CD4-positive, alpha-beta T cell (primary cell): ENCODE measurements around the gene FOXN1. TPM values are rescaled to one million over a fixed set of nuclear protein-coding genes. Genes with fewer than 3 reads are reported as not detected.

Source experiments
- ATAC-seq: fragments of 200-7000 bp; cut with Tn5 transposase; one replicate; pipeline ENCODE4 v1.10.0; 2022; ENCODE audit warnings: mild to moderate bottlenecking; ENCODE audit not compliant: poor library complexity
- CTCF ChIA-PET: fragments of 350-600 bp; sonication (Branson Sonifier 250); formaldehyde crosslinking; loops from one replicate; lab custom pipeline; 2021; ENCODE audit warnings: antibody characterized with exemption, inconsistent platforms; lab: Charles Lee
- POLR2A ChIA-PET: fragments of 350-600 bp; sonication (Branson Sonifier 250); formaldehyde crosslinking; loops from one replicate; lab custom pipeline; 2021; ENCODE audit warnings: antibody characterized with exemption, inconsistent platforms; lab: Charles Lee
- DNase-seq, 14 experiments: peaks; one replicate each; pipeline ENCODE4 v3.0.0-alpha.2; 2013 to 2020; ENCODE audit warnings: mixed read lengths in 2 of 14
- H3K27ac ChIP-seq, 2 donors: one replicate each; pipeline versions ENCODE4 v1.5.1 to v1.7.0; 2013; ENCODE audit warnings: low read length in 2 of 2, low read depth in 1 of 2, mild to moderate bottlenecking in 1 of 2
- H3K27me3 ChIP-seq, 2 experiments: 1 replicate in 1 of 2; 2 replicates in 1 of 2; pipeline versions ENCODE4 v1.6.1 to v1.7.0; 2013; ENCODE audit warnings: low read length in 2 of 2, control low read depth in 1 of 2, mild to moderate bottlenecking in 1 of 2, moderate library complexity in 1 of 2; ENCODE audit not compliant: insufficient read depth in 2 of 2, control insufficient read depth in 1 of 2
- H3K36me3 ChIP-seq: one replicate; pipeline ENCODE4 v1.6.1; 2013; ENCODE audit warnings: low read length, control low read depth; ENCODE audit not compliant: insufficient read depth
- H3K4me1 ChIP-seq: one replicate; pipeline ENCODE4 v1.6.1; 2013; ENCODE audit warnings: low read length, control low read depth; ENCODE audit not compliant: insufficient read depth
- H3K4me3 ChIP-seq: one replicate; pipeline ENCODE4 v1.5.1; 2013; ENCODE audit warnings: mild to moderate bottlenecking, low read length, moderate library complexity
- H3K9me3 ChIP-seq, 2 experiments: 1 replicate in 1 of 2; 2 replicates in 1 of 2; pipeline versions ENCODE4 v1.6.1 to v1.7.0; 2013; ENCODE audit warnings: low read length in 2 of 2, mild to moderate bottlenecking in 2 of 2, control low read depth in 1 of 2, moderate library complexity in 1 of 2; ENCODE audit not compliant: control insufficient read depth in 1 of 2, insufficient read depth in 1 of 2
- H3K27ac Mint-ChIP-seq: one replicate; pipeline ENCODE4 v1.8.0; 2020; ENCODE audit warnings: mixed read lengths
- H3K27me3 Mint-ChIP-seq: one replicate; pipeline ENCODE4 v1.8.0; 2021; ENCODE audit warnings: mixed read lengths
- H3K36me3 Mint-ChIP-seq: one replicate; pipeline ENCODE4 v1.8.0; 2021; ENCODE audit warnings: low read depth, mixed read lengths
- H3K4me1 Mint-ChIP-seq: one replicate; pipeline ENCODE4 v1.8.0; 2021; ENCODE audit warnings: low read depth, mixed read lengths
- H3K4me3 Mint-ChIP-seq: one replicate; pipeline ENCODE4 v1.8.0; 2020; ENCODE audit warnings: mild to moderate bottlenecking, mixed read lengths
- H3K9me3 Mint-ChIP-seq: one replicate; pipeline ENCODE4 v1.8.0; 2020; ENCODE audit warnings: mixed read lengths
- intact Hi-C, 2 experiments: fragments of 100-400 bp; cut with DNase I in 1 of 2; cut with micrococcal nuclease in 1 of 2; formaldehyde crosslinking; loops; one replicate each; pipeline versions ENCODE4 v1.15.1 to v1.9.0; 2023 to 2025; cut with DNase I, micrococcal nuclease
- total RNA-seq, 174 experiments: library from RNA in 2 of 174; stranded (reverse) in 2 of 174; gene quantifications; one replicate each; pipeline ENCODE4 v1.2.3 and lab custom pipeline; 2021 to 2026
- TF ChIP-seq, protein P1 (sequence below): fragments of 200-600 bp; IDR thresholded peaks from one replicate; pipeline ENCODE4 v1.8.0; 2022; ENCODE audit warnings: antibody characterized with exemption, mild to moderate bottlenecking

Gene FOXN1
- total RNA-seq, 2 experiments from 2014 or later = not detected

DNA sequence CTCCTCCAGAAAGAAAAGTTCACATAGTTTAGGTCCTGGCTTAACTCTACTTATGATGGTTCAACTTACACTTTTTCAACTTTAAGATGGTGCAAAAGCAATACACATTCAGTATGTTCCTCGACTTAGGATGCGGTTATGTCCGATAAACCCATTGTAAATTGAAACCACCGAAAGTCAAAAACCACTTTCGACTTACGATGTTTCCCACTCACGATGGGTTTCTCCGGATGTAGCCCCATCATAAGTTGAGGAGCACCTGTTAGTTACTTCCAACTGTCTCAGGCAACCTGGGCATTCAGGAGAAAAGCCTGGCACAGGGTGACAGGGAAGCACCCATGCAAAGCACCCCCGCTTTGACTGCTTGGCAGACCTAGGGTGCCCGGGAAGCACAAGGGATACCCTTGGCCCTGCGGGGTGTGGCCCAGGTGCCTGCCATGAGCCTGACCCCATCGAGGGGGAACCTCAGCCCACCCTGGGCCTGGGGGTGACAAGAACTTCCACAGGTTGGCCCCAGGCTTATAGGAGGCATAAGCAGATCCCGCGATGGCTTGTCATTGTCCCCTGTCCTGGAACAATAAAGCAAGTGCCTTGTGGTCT, 32.2 kb downstream of the FOXN1 start:
- intact Hi-C loops = no loop called here
- ChIA-PET CTCF (no interaction called here), POLR2A (no interaction called here)
- DNase-seq (no peak), ATAC-seq (no peak)
- no peaks in the 10 kb centered on the region for H3K9me3 Mint-ChIP-seq
- no peak overlapping the region for H3K4me3 Mint-ChIP-seq
- no peak overlapping the region for H3K27ac Mint-ChIP-seq
- no peaks in the 10 kb centered on the region for H3K27me3 Mint-ChIP-seq
- H3K4me1 ChIP-seq = no peaks in the 10 kb centered on the region
- no peak overlapping the region for H3K27ac ChIP-seq
- TF ChIP-seq, protein P1, sequence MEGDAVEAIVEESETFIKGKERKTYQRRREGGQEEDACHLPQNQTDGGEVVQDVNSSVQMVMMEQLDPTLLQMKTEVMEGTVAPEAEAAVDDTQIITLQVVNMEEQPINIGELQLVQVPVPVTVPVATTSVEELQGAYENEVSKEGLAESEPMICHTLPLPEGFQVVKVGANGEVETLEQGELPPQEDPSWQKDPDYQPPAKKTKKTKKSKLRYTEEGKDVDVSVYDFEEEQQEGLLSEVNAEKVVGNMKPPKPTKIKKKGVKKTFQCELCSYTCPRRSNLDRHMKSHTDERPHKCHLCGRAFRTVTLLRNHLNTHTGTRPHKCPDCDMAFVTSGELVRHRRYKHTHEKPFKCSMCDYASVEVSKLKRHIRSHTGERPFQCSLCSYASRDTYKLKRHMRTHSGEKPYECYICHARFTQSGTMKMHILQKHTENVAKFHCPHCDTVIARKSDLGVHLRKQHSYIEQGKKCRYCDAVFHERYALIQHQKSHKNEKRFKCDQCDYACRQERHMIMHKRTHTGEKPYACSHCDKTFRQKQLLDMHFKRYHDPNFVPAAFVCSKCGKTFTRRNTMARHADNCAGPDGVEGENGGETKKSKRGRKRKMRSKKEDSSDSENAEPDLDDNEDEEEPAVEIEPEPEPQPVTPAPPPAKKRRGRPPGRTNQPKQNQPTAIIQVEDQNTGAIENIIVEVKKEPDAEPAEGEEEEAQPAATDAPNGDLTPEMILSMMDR = no peak
- no peaks in the 10 kb centered on the region for H3K36me3 ChIP-seq
- no peaks in the 10 kb centered on the region for H3K27me3 ChIP-seq
- no peaks in the 10 kb centered on the region for H3K36me3 Mint-ChIP-seq
- no peaks in the 10 kb centered on the region for H3K9me3 ChIP-seq
- no peaks in the 10 kb centered on the region for H3K4me1 Mint-ChIP-seq
- no peak overlapping the region for H3K4me3 ChIP-seq

- no peak for DNase-seq
- H3K4me3 ChIP-seq = no peak overlapping the region
- TF ChIP-seq, protein P1 = no peak
- no peaks in the 10 kb centered on the region for H3K27me3 Mint-ChIP-seq
- POLR2A ChIA-PET = no interaction called here
- no peaks in the 10 kb centered on the region for H3K4me1 ChIP-seq
- H3K27me3 ChIP-seq = no peaks in the 10 kb centered on the region
- no peak for ATAC-seq
- H3K9me3 Mint-ChIP-seq = no peaks in the 10 kb centered on the region
- no peaks in the 10 kb centered on the region for H3K9me3 ChIP-seq
- H3K36me3 ChIP-seq = no peaks in the 10 kb centered on the region
- no peaks in the 10 kb centered on the region for H3K4me1 Mint-ChIP-seq
- no peak overlapping the region for H3K4me3 Mint-ChIP-seq
- CTCF ChIA-PET = interaction anchor here (1.4 kb wide), 1 partner anchor 46 kb away, joined by 3 read pairs; no protein-coding TSS in a partner anchor
- no peaks in the 10 kb centered on the region for H3K36me3 Mint-ChIP-seq
- no peak overlapping the region for H3K27ac Mint-ChIP-seq
- intact Hi-C loops = loop anchor here (1.0 to 10.0 kb wide), 4 partner anchors 45 to 733 kb away; no protein-coding TSS in a partner anchor
- no peak overlapping the region for H3K27ac ChIP-seq
These were observed 34.1 kb downstream of the FOXN1 start for GRCh38 chr17:28540231-28540630.

DNA sequence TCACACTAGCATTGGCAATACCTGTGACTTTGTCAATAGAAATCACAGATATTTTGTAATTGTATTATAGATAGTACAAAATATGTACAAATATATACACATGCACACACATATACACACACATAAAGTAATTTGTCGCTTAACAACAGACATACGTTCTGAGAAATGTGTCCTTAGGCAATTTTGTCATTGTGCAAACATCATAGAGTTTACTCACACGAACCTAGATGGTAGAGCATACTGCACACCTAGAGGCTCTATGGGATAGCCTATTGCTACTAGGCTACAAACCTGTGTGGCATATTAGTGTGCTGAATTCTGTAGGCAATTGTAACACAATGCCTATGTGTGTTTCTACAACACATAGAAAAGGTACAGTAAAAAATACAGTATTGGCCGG, 35.3 kb downstream of the FOXN1 start:
- Mint-ChIP-seq H3K4me1 (no peaks in the 10 kb centered on the region), H3K9me3 (no peaks in the 10 kb centered on the region), H3K27ac (no peak overlapping the region), H3K36me3 (no peaks in the 10 kb centered on the region), H3K4me3 (no peak overlapping the region), H3K27me3 (no peaks in the 10 kb centered on the region)
- intact Hi-C loops = loop anchor here (2.0 to 10.0 kb wide), 3 partner anchors 47 to 734 kb away; no protein-coding TSS in a partner anchor
- Histone ChIP-seq H3K4me3 (no peak overlapping the region), H3K36me3 (peaks cover 7% of the 10 kb centered on the region), H3K27me3 (no peaks in the 10 kb centered on the region), H3K27ac (no peak overlapping the region), H3K4me1 (no peaks in the 10 kb centered on the region), H3K9me3 (no peaks in the 10 kb centered on the region)
- ATAC-seq (no peak), DNase-seq (no peak)
- ChIA-PET POLR2A (no interaction called here), CTCF (interaction anchor here (0.7 kb wide), 1 partner anchor 10 kb away, joined by 4 read pairs; no protein-coding TSS in a partner anchor)
- TF ChIP-seq, protein P1 = no peak
